Measurements from ENCODE around the gene CRELD1. TPM values are rescaled to one million over a fixed set of nuclear protein-coding genes. Genes with fewer than 3 reads are reported as not detected.
A peak's percentile ranks its signal among the peaks of the same experiment; 100 is the strongest.

Gene CRELD1
- total and polyA plus RNA-seq, 11 donors: 45.9 to 77.8 (median 61.8) TPM

- no peak for TF ChIP-seq CTCF (IDR thresholded peaks at IDR 0.05)
- no peak for TF ChIP-seq POLR2A (IDR thresholded peaks at IDR 0.05)
- DNase-seq (no peak), ATAC-seq (no peak)
- Histone ChIP-seq H3K4me1 (peaks cover 0 to 19% (median 11%) of the 10 kb centered on the region in 12 donors), H3K27ac (no peak overlapping the region), H3K27me3 (no peaks in the 10 kb centered on the region), H3K4me3 (no peak overlapping the region), H3K9me3 (no peaks in the 10 kb centered on the region), H3K36me3 (peaks cover 0 to 4% (median 0%) of the 10 kb centered on the region in 9 donors)
- 81 to 95% (median 85%) methylated on average over 5 of the region's 5 CpGs for WGBS, 4 donors
- intact Hi-C loops (cut with DNase I): no loop called here
Observed at GRCh38 chr3:9887480-9887879, 46.2 kb upstream of the CRELD1 start.

DNA sequence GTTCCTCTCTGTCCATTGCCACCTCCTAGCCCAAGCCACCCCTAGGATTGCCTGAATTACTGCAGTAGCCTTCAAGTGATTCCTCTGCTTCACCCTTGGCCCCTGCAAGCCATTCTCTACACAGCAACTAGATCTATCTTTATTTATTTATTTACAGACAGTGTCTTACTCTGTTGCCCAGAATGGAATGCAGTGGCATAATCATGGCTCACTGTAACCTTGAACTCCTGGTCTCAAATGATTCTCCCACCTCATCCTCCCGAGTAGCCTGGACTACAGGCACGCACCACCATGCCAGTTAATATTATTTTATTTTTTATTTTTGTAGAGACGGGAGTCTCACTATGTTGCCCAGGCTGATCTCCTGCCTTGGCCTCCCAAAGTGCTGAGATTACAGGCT, 45.1 kb upstream of the CRELD1 start:
- Histone ChIP-seq H3K9me3 (no peaks in the 10 kb centered on the region), H3K27ac (no peak overlapping the region), H3K27me3 (no peaks in the 10 kb centered on the region), H3K36me3 (peaks cover 0 to 15% (median 8%) of the 10 kb centered on the region in 9 donors), H3K4me1 (peaks cover 0 to 20% (median 13%) of the 10 kb centered on the region in 12 donors), H3K4me3 (no peak overlapping the region)
- no peak for DNase-seq
- no peak for TF ChIP-seq POLR2A (IDR thresholded peaks at IDR 0.05)
- no peak for TF ChIP-seq CTCF (IDR thresholded peaks at IDR 0.05)
- intact Hi-C loops (cut with DNase I): no loop called here
- ATAC-seq: no peak
- 86 to 94% (median 88%) methylated on average over 3 of the region's 3 CpGs for WGBS, 4 donors

GRCh38 chr3:9889405-9889804, 44.2 kb upstream of the CRELD1 start:
- H3K9me3 ChIP-seq: no peaks in the 10 kb centered on the region
- H3K4me1 ChIP-seq: peaks cover 0 to 27% (median 13%) of the 10 kb centered on the region in 12 donors
- peak overlapping the region in 1 of 12 donors; percentile 96 for H3K27ac ChIP-seq
- WGBS, 4 donors: 83 to 90% (median 84%) methylated on average over 5 of the region's 5 CpGs
- no peak for ATAC-seq
- H3K36me3 ChIP-seq: peaks cover 0 to 24% (median 13%) of the 10 kb centered on the region in 9 donors
- TF ChIP-seq POLR2A (IDR thresholded peaks at IDR 0.05) (no peak), CTCF (IDR thresholded peaks at IDR 0.05) (no peak)
- no peak for DNase-seq
- H3K4me3 ChIP-seq: no peak overlapping the region
- intact Hi-C loops (cut with DNase I): no loop called here
- no peaks in the 10 kb centered on the region for H3K27me3 ChIP-seq

DNA sequence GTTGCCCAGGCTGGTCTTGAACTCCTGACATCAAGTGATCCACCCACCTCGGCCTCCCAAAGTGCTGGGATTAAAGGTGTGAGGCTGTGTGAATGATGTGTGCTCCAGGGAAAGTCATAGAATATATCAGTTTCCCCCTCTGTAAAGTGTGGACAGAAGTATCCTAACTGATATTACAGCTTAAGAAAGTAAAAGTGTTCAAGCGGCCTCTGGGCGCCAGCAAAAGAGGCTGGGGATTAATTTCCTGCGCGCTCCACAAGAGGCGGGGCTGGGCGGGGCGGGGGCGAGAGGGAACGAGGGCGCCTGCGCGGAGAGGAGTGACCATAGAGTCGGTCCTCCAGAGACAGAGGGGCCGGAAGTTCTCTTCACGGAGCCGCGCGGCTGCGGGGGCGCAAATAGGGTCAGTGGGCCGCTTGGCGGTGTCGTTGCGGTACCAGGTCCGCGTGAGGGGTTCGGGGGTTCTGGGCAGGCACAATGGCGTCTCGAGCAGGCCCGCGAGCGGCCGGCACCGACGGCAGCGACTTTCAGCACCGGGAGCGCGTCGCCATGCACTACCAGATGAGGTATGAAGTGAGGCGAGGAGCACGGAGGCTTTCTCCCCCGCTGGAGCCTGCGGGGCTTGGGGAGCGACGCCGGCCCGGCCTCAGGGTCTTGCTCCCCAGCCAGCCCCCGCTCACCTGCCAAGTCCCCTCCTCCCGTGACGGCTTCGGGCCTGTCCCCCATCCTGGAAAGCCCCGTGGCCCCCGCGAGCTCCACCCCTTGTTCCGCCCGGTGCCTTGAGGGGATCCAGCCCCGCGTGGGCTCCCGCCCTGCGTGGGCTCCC, 43.2 kb upstream of the CRELD1 start, which contains the start of gene JAGN1:
JAGN1 (plus strand) TSS at position 362 of the 823 bp plus-strand sequence; CDS start at position 475, 113 bp downstream.
- Histone ChIP-seq H3K4me1 (peaks cover 0 to 27% (median 13%) of the 10 kb centered on the region in 12 donors), H3K4me3 (peak within 1 kb of the TSS; percentile 61 to 100 (median 94)), H3K27ac (peak within 1 kb of the TSS; percentile 87 to 98 (median 96)), H3K36me3 (peaks cover 0 to 24% (median 13%) of the 10 kb centered on the region in 9 donors), H3K9me3 (no peaks in the 10 kb centered on the region), H3K27me3 (no peaks in the 10 kb centered on the region)
- intact Hi-C loops (cut with DNase I): loop anchor here in 2 of 10 donors (1.0 to 2.0 kb wide), 3 partner anchors 26 to 46 kb away; partner anchors contain the start of genes CRELD1 (in 1 of the 2), IL17RC (in 1 of the 2) and RPUSD3 (in 1 of the 2)
- ATAC-seq (peak; percentile 95 to 99 (median 98)), DNase-seq (peak; percentile 91 to 93 (median 92))
- TF ChIP-seq CTCF (IDR thresholded peaks at IDR 0.05) (peak in 3 of 12 donors; percentile 19 to 24 (median 21)), POLR2A (IDR thresholded peaks at IDR 0.05) (peak in 1 of 2 donors; percentile 88)
- 0 to 1% (median 0%) methylated on average over 30 to 62 of the region's 62 CpGs for WGBS, 4 donors
